Measurements from ENCODE around the gene SP100. TPM values are rescaled to one million over a fixed set of nuclear protein-coding genes. Genes with fewer than 3 reads are reported as not detected.
"Not testable (repeated sequence)": the region's sequence is repeated elsewhere in the genome, so short reads cannot be mapped to it uniquely, and the experiment has no call there.

The SP100 gene
- total RNA-seq, 1 donor from 2014 or later: not detected

- Mint-ChIP-seq H3K9me3 (ENCODE audit: unreplicated experiment) (peaks cover 2% of the 10 kb centered on the region), H3K27me3 (ENCODE audit: unreplicated experiment) (peaks cover 9% of the 10 kb centered on the region), H3K27ac (ENCODE audit: unreplicated experiment) (no peak overlapping the region), H3K4me3 (ENCODE audit: unreplicated experiment) (no peak overlapping the region), H3K36me3 (ENCODE audit: unreplicated experiment) (no peaks in the 10 kb centered on the region), H3K4me1 (ENCODE audit: low read depth, unreplicated experiment) (no peaks in the 10 kb centered on the region)
- no peak for DNase-seq
- TF ChIP-seq CTCF (IDR thresholded peaks at IDR 0.05; ENCODE audit: partially characterized antibody, unreplicated experiment): no peak
These were observed 7.7 kb upstream of the SP100 start for GRCh38 chr2:230408244-230408842.

DNA sequence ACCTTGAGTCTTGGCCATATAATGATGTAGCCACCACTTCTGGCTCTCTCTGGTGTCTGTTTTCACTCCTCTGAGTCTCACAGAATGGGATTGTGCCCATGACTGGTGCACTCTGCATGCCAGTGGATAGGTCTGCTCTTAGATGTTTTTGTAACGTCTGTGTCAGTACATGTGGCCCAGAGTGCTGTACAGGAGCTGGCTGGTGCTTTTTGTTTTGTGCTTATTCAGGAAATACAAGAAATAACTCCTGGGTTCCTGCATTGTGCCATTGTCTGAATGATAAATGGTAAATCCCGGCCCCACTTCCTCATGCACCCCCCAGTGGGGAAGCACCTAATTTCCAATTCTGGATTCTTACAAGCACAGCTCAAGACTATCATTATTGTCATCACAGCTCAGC lies 6.7 kb upstream of the SP100 start:
- not testable (repeated sequence) for H3K4me1 Mint-ChIP-seq (ENCODE audit: low read depth, unreplicated experiment); H3K9me3 Mint-ChIP-seq (ENCODE audit: unreplicated experiment); H3K4me3 Mint-ChIP-seq (ENCODE audit: unreplicated experiment); H3K36me3 Mint-ChIP-seq (ENCODE audit: unreplicated experiment); H3K27ac Mint-ChIP-seq (ENCODE audit: unreplicated experiment); H3K27me3 Mint-ChIP-seq (ENCODE audit: unreplicated experiment); DNase-seq

DNA sequence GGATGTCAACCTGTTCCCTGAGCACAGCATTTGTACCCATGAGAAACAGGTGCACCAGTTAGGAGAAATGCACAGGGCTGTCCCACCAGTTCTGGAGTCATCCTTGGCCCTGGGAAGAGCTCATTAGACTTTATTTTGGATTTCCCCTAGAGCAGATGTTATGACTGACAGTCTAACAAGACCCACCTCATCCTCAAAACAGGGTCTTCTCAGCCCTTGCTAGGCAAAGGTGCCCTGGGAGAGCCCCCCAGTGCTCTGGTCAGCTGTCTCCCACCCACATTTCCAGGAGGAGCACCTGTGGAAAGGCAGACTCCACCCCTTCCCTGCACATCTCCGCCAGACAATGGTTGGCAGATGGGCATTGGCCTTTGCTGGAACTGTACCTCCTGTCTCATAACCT lies 5.7 kb upstream of the SP100 start:
- Mint-ChIP-seq H3K36me3 (ENCODE audit: unreplicated experiment) (no peaks in the 10 kb centered on the region), H3K27ac (ENCODE audit: unreplicated experiment) (no peak overlapping the region), H3K27me3 (ENCODE audit: unreplicated experiment) (peaks cover 9% of the 10 kb centered on the region), H3K9me3 (ENCODE audit: unreplicated experiment) (peaks cover 3% of the 10 kb centered on the region), H3K4me3 (ENCODE audit: unreplicated experiment) (no peak overlapping the region), H3K4me1 (ENCODE audit: low read depth, unreplicated experiment) (no peaks in the 10 kb centered on the region)
- DNase-seq: no peak
- TF ChIP-seq CTCF (IDR thresholded peaks at IDR 0.05; ENCODE audit: partially characterized antibody, unreplicated experiment): no peak

DNA sequence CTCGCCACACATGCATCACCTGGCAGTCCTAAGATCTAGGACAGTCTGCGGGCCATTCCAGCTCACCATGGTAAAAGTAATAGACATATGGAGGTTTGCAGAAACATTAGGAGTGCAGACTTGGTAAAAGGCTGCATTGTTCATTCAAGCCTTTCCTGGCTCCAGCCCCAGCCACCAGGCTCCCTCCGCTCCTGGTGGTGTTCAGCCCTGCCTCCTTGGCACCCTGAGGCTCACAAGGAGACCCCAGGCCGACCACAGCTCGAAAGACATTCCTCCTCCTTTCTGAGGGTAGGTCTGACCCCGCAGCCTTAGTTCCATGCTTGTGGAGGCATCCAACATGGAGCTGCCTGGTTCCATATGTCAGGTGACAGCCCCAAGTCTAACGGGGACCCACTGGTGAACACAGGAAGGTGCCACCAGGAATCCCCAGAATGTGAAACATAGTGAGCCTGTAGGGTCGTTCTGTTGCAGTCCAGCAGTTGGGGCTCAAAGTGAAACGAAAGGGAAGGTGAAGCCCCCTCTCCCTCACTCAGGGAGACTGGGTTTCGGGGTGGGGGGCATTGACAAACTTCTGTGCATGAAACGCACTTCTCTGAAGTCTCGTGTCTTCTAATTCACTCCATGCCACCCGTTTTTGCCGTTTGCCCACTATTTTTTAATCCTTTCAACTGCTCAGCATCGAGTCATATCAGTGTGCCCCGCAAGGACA lies 5.0 kb upstream of the SP100 start:
- TF ChIP-seq CTCF (IDR thresholded peaks at IDR 0.05; ENCODE audit: partially characterized antibody, unreplicated experiment): no peak
- H3K4me3 Mint-ChIP-seq (ENCODE audit: unreplicated experiment): peak overlapping the region; percentile 95
- peak overlapping the region; percentile 44 for H3K27ac Mint-ChIP-seq (ENCODE audit: unreplicated experiment)
- H3K4me1 Mint-ChIP-seq (ENCODE audit: low read depth, unreplicated experiment): no peaks in the 10 kb centered on the region
- no peaks in the 10 kb centered on the region for H3K36me3 Mint-ChIP-seq (ENCODE audit: unreplicated experiment)
- no peak for DNase-seq
- H3K27me3 Mint-ChIP-seq (ENCODE audit: unreplicated experiment): peaks cover 9% of the 10 kb centered on the region
- H3K9me3 Mint-ChIP-seq (ENCODE audit: unreplicated experiment): peaks cover 3% of the 10 kb centered on the region

GRCh38 chr2:230411570-230412370 lies 4.2 kb upstream of the SP100 start:
- Mint-ChIP-seq H3K4me1 (ENCODE audit: low read depth, unreplicated experiment) (no peaks in the 10 kb centered on the region), H3K4me3 (ENCODE audit: unreplicated experiment) (peak overlapping the region; percentile 95), H3K27ac (ENCODE audit: unreplicated experiment) (peak overlapping the region; percentile 44), H3K27me3 (ENCODE audit: unreplicated experiment) (peaks cover 9% of the 10 kb centered on the region), H3K9me3 (ENCODE audit: unreplicated experiment) (peaks cover 3% of the 10 kb centered on the region), H3K36me3 (ENCODE audit: unreplicated experiment) (no peaks in the 10 kb centered on the region)
- DNase-seq: peak; percentile 59
- TF ChIP-seq CTCF (IDR thresholded peaks at IDR 0.05; ENCODE audit: partially characterized antibody, unreplicated experiment): no peak

All from glutamatergic neuron (in vitro differentiated cells).